GM23338 (cell line): ENCODE measurements around the gene SLF2. TPM values are rescaled to one million over a fixed set of nuclear protein-coding genes. Genes with fewer than 3 reads are reported as not detected.

Experiments used
- ATAC-seq: fragments of 200-7000 bp; cut with Tn5 transposase; 3 replicates; pipeline ENCODE4 v1.9.1; 2020
- DNase-seq: peaks from one replicate; pipeline ENCODE4 v3.0.0-alpha.2; 2015; ENCODE audit warnings: low spot score
- H2AFZ ChIP-seq: fragments of 200-600 bp; sonication (generic); 2 replicates; pipeline ENCODE4 v1.8.0; 2016; ENCODE audit warnings: antibody characterized with exemption, mild to moderate bottlenecking, moderate library complexity
- H3F3A ChIP-seq: fragments of 200-600 bp; sonication (generic); replicated peaks from 2 replicates; pipeline ENCODE4 v1.8.0; 2017; ENCODE audit warnings: antibody characterized with exemption, mixed run types, low read depth
- H3K27ac ChIP-seq: fragments of 200-600 bp; sonication (generic); 2 replicates; pipeline ENCODE4 v1.6.1; 2016; ENCODE audit warnings: low read depth
- H3K27me3 ChIP-seq: fragments of 200-600 bp; sonication (generic); 2 replicates; pipeline ENCODE4 v1.8.0; 2016; ENCODE audit warnings: mild to moderate bottlenecking, mixed run types, moderate library complexity; ENCODE audit not compliant: insufficient read depth
- H3K36me3 ChIP-seq: fragments of 200-600 bp; sonication (generic); 2 replicates; pipeline ENCODE4 v1.8.0; 2016; ENCODE audit warnings: mild to moderate bottlenecking; ENCODE audit not compliant: insufficient read depth
- H3K4me1 ChIP-seq: fragments of 200-600 bp; sonication (generic); 2 replicates; pipeline ENCODE4 v1.8.0; 2016; ENCODE audit warnings: mild to moderate bottlenecking, moderate library complexity; ENCODE audit not compliant: insufficient read depth
- H3K4me2 ChIP-seq: fragments of 200-600 bp; sonication (generic); 2 replicates; pipeline ENCODE4 v1.7.1; 2017; ENCODE audit warnings: mixed run types
- H3K4me3 ChIP-seq: fragments of 200-600 bp; sonication (generic); 2 replicates; pipeline ENCODE4 v1.6.1; 2016; ENCODE audit warnings: mixed run types
- H3K79me2 ChIP-seq: fragments of 200-600 bp; sonication (generic); replicated peaks from 2 replicates; pipeline ENCODE4 v1.8.0; 2017; ENCODE audit warnings: mild to moderate bottlenecking; ENCODE audit not compliant: insufficient read depth
- H3K9me2 ChIP-seq: fragments of 200-600 bp; sonication (generic); 2 replicates; pipeline ENCODE4 v1.8.0; 2017; ENCODE audit not compliant: insufficient read depth
- H4K20me1 ChIP-seq: fragments of 200-600 bp; sonication (generic); replicated peaks from 2 replicates; pipeline ENCODE4 v1.8.0; 2017; ENCODE audit warnings: mild to moderate bottlenecking; ENCODE audit not compliant: insufficient read depth
- H3K27ac Mint-ChIP-seq: 2 replicates; pipeline ENCODE4 v1.8.0; 2020; ENCODE audit warnings: inconsistent platforms, mild to moderate bottlenecking, moderate library complexity, mixed read lengths
- H3K27me3 Mint-ChIP-seq: 3 replicates; pipeline ENCODE4 v1.8.0; 2022; ENCODE audit warnings: low read depth, mild to moderate bottlenecking, moderate library complexity, mixed read lengths, inconsistent platforms; ENCODE audit not compliant: insufficient read depth, poor library complexity
- H3K36me3 Mint-ChIP-seq: 3 replicates; pipeline ENCODE4 v1.8.0; 2021; ENCODE audit warnings: low read depth, mild to moderate bottlenecking, inconsistent platforms, moderate library complexity, mixed read lengths
- H3K4me1 Mint-ChIP-seq: 3 replicates; pipeline ENCODE4 v1.8.0; 2020; ENCODE audit warnings: mild to moderate bottlenecking, inconsistent platforms, mixed read lengths
- H3K4me3 Mint-ChIP-seq: 3 replicates; pipeline ENCODE4 v1.8.0; 2021; ENCODE audit warnings: moderate library complexity, mild to moderate bottlenecking, inconsistent platforms, mixed read lengths
- H3K9me3 Mint-ChIP-seq: 3 replicates; pipeline ENCODE4 v1.8.0; 2020; ENCODE audit warnings: moderate library complexity, mild to moderate bottlenecking, inconsistent platforms, mixed read lengths
- CREB1 ChIP-seq: fragments of 250-450 bp; sonication (Bioruptor Pico); IDR thresholded peaks from 2 replicates; pipeline ENCODE4 v1.5.0; 2020; ENCODE audit warnings: low read depth, mild to moderate bottlenecking, moderate library complexity
- CTCF ChIP-seq, 2 experiments: fragments of 200-600 bp in 1 of 2; sonication (generic) in 1 of 2; conservative IDR thresholded peaks; 2 replicates each; pipeline versions ENCODE4 v1.5.1 to v1.6.1; 2016 to 2017; ENCODE audit warnings: antibody characterized with exemption in 2 of 2, low read depth in 2 of 2, mild to moderate bottlenecking in 2 of 2, moderate library complexity in 1 of 2
- ETS1 ChIP-seq: IDR thresholded peaks from 2 replicates; pipeline ENCODE4 v1.6.1; 2016; ENCODE audit warnings: antibody characterized with exemption
- EZH2 ChIP-seq: fragments of 200-600 bp; sonication (generic); IDR thresholded peaks from one replicate; pipeline ENCODE4 v1.8.0; 2017; ENCODE audit warnings: antibody characterized with exemption, mild to moderate bottlenecking, low read depth; ENCODE audit not compliant: unreplicated experiment
- EZH2phosphoT487 ChIP-seq: fragments of 200-600 bp; sonication (generic); IDR thresholded peaks from one replicate; pipeline ENCODE4 v1.8.1; 2018; ENCODE audit warnings: antibody characterized with exemption; ENCODE audit not compliant: unreplicated experiment
- JUNB ChIP-seq: IDR thresholded peaks from one replicate; pipeline ENCODE4 v1.6.1; 2016; ENCODE audit warnings: antibody characterized with exemption; ENCODE audit not compliant: unreplicated experiment
- NANOG ChIP-seq: IDR thresholded peaks from 2 replicates; pipeline ENCODE4 v1.6.1; 2016; ENCODE audit warnings: antibody characterized with exemption, borderline replicate concordance
- POLR2AphosphoS5 ChIP-seq: IDR thresholded peaks from 2 replicates; pipeline ENCODE4 v1.6.1; 2016; ENCODE audit warnings: antibody characterized with exemption, low read depth
- REST ChIP-seq: IDR thresholded peaks from one replicate; pipeline ENCODE4 v1.6.1; 2018; ENCODE audit warnings: antibody characterized with exemption; ENCODE audit not compliant: unreplicated experiment
- STAT1 ChIP-seq: IDR thresholded peaks from one replicate; pipeline ENCODE4 v1.6.1; 2016; ENCODE audit warnings: antibody characterized with exemption; ENCODE audit not compliant: unreplicated experiment
- ZNF114 ChIP-seq: fragments of 250-450 bp; sonication (Bioruptor Pico); IDR thresholded peaks from 2 replicates; pipeline ENCODE4 v1.5.0; 2020; ENCODE audit warnings: mild to moderate bottlenecking, moderate library complexity
- ZNF331 ChIP-seq: fragments of 250-450 bp; sonication (Bioruptor Pico); IDR thresholded peaks from 2 replicates; pipeline ENCODE4 v1.5.0; 2020; ENCODE audit warnings: low read depth, mild to moderate bottlenecking, moderate library complexity
- ZNF462 ChIP-seq: fragments of 250-450 bp; sonication (Bioruptor Pico); IDR thresholded peaks from 2 replicates; pipeline ENCODE4 v1.5.0; 2020; ENCODE audit warnings: mild to moderate bottlenecking, moderate library complexity
- polyA plus RNA-seq: library from polyadenylated mRNA; unstranded; fragments of >200 nt; fragmentation: Nextera tagmentation; extraction: Ambion mirVana; gene quantifications from 2 replicates; pipeline ENCODE4 v1.2.1, GENCODE V29; 2016
- total RNA-seq: library from RNA; depleted of rRNA; stranded (reverse); fragments of >200 nt; shearing (Covaris generic); gene quantifications from 2 replicates; pipeline ENCODE4 v1.2.3, GENCODE V29; 2014

SLF2 gene
- total and polyA plus RNA-seq, 2 experiments from 2014 or later, result 13.6 to 22.1 TPM

GRCh38 chr10:100943508-100943907, 30.7 kb downstream of the SLF2 start:
- Mint-ChIP-seq H3K9me3 (no peaks in the 10 kb centered on the region; the same call in 2 of the 3 replicates), H3K4me1 (no peaks in the 10 kb centered on the region), H3K4me3 (no peak overlapping the region), H3K27ac (no peak overlapping the region), H3K27me3 (no peaks in the 10 kb centered on the region), H3K36me3 (peaks cover 59% of the 10 kb centered on the region)
- Histone ChIP-seq H3K4me2 (no peak overlapping the region), H3K4me1 (no peaks in the 10 kb centered on the region), H2AFZ (no peak overlapping the region), H3K9me2 (no peaks in the 10 kb centered on the region), H3K27ac (no peak overlapping the region), H3K79me2 (no peaks in the 10 kb centered on the region), H3K36me3 (peaks cover 36% of the 10 kb centered on the region), H3K27me3 (no peaks in the 10 kb centered on the region), H3K4me3 (no peak overlapping the region), H3F3A (no peaks in the 10 kb centered on the region), H4K20me1 (no peaks in the 10 kb centered on the region)
- DNase-seq, result no peak
- no peak for ATAC-seq
- TF ChIP-seq STAT1 (no peak), CTCF (conservative IDR thresholded peaks at IDR 0.05; ENCODE audit: low read depth in 2 of 2) (no peak), POLR2AphosphoS5 (no peak), CREB1 (no peak), ZNF331 (CRISPR knock-in tag) (no peak), EZH2phosphoT487 (no peak), ETS1 (no peak), JUNB (no peak), EZH2 (no peak), ZNF114 (CRISPR knock-in tag) (no peak), ZNF462 (no peak), REST (no peak), NANOG (no peak)
